Activated T-cell treated with anti-CD3 and anti-CD28 coated beads, Interleukin-2, amount 50 U/mL, for 4 hours (primary cell): Measurements from ENCODE around the gene DAB2IP. TPM values are rescaled to one million over a fixed set of nuclear protein-coding genes. Genes with fewer than 3 reads are reported as not detected.

Experiments
- ATAC-seq, 2 donors: fragments of 200-7000 bp; cut with Tn5 transposase; one replicate each; pipeline ENCODE4 v1.10.0; 2021
- DNase-seq: peaks from one replicate; pipeline ENCODE4 v3.0.0-alpha.2; 2020
- H3K27me3 Mint-ChIP-seq: one replicate; pipeline ENCODE4 v1.8.0; 2021; ENCODE audit warnings: low read depth, mixed read lengths
- H3K36me3 Mint-ChIP-seq: one replicate; pipeline ENCODE4 v1.8.0; 2022; ENCODE audit warnings: mixed read lengths; ENCODE audit not compliant: insufficient read depth
- H3K4me1 Mint-ChIP-seq: one replicate; pipeline ENCODE4 v1.8.0; 2021; ENCODE audit warnings: low read depth, mixed read lengths
- H3K4me3 Mint-ChIP-seq: one replicate; pipeline ENCODE4 v1.8.0; 2021; ENCODE audit warnings: mild to moderate bottlenecking, moderate library complexity, mixed read lengths
- H3K9me3 Mint-ChIP-seq: one replicate; pipeline ENCODE4 v1.8.0; 2021; ENCODE audit warnings: mixed read lengths
- total RNA-seq, 3 donors: library from RNA; stranded (reverse); gene quantifications; one replicate each; pipeline ENCODE4 v1.2.1, GENCODE V29; 2021

Gene DAB2IP
- total RNA-seq, 3 donors from 2014 or later, result 0.14 to 0.24 (median 0.18) TPM

DNA sequence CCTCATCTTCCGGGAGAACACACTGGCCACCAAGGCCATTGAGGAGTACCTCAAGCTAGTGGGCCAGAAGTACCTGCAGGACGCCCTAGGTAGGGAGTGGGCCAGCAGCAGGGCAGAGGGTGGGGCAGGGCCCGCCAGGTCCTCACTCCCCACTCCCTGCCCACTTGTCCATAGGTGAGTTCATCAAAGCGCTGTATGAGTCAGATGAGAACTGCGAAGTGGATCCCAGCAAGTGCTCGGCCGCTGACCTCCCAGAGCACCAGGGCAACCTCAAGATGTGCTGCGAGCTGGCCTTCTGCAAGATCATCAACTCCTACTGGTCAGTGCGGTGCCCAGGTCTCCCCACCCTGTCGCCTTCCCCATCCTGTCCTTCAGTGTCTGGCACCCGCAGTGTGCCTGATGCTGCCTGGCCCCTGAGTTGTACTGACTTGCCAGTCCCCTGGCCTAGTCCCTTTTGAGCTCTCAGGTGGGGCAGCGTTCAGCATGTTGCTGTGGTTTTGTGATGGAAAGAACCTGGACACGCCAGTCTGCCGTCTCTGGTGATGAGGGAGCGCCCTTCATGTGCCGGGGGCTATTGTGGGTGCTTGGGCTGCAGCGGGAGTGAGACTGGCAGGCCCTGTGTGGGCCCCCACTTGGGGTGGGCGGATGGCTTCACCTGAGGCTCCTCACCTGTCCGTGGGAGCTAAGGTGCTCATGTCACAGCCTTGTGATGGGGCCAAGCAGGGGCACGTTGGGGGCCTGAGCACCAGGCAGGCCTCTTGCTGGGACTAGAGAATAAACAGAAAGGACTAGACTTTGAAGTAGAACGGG is 112.3 kb downstream of the DAB2IP start:
- ATAC-seq, result no peak
- no peak overlapping the region for H3K4me3 Mint-ChIP-seq
- no peaks in the 10 kb centered on the region for H3K4me1 Mint-ChIP-seq
- H3K27me3 Mint-ChIP-seq, result no peaks in the 10 kb centered on the region
- H3K9me3 Mint-ChIP-seq, result no peaks in the 10 kb centered on the region
- no peak for DNase-seq
- no peaks in the 10 kb centered on the region for H3K36me3 Mint-ChIP-seq

DNA sequence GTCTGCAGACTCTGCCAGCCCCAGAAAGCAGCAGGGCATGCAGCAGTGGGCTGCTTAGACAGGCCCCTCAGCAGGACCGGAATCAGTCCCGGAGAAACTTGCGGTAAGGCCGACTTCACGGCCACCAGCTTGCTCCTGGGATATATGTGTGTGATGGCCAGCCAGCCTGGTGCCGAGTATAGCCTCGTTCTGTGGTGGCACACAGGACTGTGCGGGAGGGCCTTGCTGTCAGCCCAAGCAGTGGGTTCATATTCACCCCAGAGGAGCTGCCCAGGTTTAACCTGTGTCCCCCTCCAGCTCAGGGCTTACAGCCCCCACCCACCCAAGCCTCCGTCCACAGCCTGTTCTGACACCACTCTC is 112.9 kb downstream of the DAB2IP start:
- H3K4me1 Mint-ChIP-seq, result no peaks in the 10 kb centered on the region
- H3K9me3 Mint-ChIP-seq, result no peaks in the 10 kb centered on the region
- no peaks in the 10 kb centered on the region for H3K36me3 Mint-ChIP-seq
- H3K27me3 Mint-ChIP-seq, result no peaks in the 10 kb centered on the region
- no peak overlapping the region for H3K4me3 Mint-ChIP-seq
- no peak for ATAC-seq
- no peak for DNase-seq

DNA sequence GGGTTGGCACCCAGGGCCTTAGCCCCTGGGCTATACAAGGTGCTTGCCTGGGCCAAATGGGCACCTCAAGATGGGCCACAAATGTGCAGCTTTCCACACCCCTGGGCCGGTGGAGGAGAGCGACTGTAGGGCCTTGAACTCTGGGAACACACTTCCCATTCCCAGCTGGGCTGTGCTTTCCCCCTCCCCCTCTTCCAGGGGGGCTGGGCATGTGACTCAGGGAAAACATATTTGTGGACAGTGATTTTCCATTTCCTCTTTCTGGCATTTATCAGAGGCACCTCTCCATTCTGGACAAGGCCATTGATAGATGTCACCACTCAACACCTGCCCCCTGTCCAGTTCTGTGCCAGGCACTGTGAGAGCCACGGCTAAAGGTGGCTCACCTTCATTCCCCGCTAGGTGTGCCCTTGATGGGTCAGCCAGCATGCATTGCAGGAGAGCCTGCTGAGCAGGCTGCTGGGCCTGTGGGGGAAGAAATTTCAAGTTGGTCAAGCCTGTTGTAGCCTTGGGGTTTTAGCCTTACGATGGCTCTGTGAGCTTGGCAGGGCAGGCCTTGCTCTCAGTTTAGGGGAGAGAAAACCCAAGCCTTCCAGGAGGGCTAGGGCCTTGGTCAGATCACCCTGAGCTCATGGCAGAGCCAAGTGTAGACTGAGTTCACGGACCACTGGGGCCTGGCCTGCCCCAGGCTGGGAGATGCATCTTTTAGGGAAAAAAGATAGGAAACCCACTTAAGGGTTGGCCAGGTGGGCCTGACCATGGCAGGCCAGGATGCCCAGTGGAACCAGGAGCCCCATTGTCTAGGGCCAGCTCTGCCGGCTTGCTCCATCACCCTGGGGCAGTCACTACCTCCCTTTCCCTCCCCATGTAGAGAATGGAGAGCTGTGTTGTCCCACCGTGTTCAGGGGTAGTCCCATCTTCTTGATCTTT is 113.9 kb downstream of the DAB2IP start:
- no peak for ATAC-seq

DNA sequence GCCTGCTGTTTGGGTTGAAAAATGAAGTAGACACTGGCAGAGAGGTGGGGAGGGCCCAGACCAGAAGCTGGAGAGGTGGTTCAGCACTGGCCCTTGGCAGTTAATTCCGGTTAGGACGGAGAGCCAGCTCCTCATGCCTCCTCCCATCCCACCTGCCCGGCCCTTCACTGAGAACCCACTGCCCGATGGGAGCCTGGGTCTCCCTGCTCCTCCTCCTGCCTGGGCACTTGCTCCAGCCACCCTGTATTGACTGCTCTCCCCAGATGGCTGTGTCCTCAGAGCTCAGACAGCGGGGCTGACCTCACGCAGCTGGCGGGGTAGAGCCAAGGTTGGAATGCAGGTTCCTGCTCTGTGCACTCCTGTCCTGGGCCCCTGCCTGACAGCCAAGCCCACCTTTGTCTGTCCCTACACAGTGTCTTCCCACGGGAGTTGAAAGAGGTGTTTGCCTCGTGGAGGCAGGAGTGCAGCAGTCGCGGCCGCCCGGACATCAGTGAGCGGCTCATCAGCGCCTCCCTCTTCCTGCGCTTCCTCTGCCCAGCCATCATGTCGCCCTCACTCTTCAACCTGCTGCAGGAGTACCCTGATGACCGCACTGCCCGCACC is 114.7 kb downstream of the DAB2IP start:
- DNase-seq (no peak), ATAC-seq (no peak)
- H3K9me3 Mint-ChIP-seq, result no peaks in the 10 kb centered on the region
- no peaks in the 10 kb centered on the region for H3K27me3 Mint-ChIP-seq
- H3K4me3 Mint-ChIP-seq, result no peak overlapping the region
- H3K36me3 Mint-ChIP-seq, result no peaks in the 10 kb centered on the region
- no peaks in the 10 kb centered on the region for H3K4me1 Mint-ChIP-seq

More for the DNA sequence above, 113.9 kb downstream of the DAB2IP start:
- no peaks in the 10 kb centered on the region for H3K36me3 Mint-ChIP-seq
- H3K4me3 Mint-ChIP-seq, result no peak overlapping the region
- no peak for DNase-seq
- no peaks in the 10 kb centered on the region for H3K27me3 Mint-ChIP-seq
- H3K4me1 Mint-ChIP-seq, result no peaks in the 10 kb centered on the region
- H3K9me3 Mint-ChIP-seq, result no peaks in the 10 kb centered on the region

DNA sequence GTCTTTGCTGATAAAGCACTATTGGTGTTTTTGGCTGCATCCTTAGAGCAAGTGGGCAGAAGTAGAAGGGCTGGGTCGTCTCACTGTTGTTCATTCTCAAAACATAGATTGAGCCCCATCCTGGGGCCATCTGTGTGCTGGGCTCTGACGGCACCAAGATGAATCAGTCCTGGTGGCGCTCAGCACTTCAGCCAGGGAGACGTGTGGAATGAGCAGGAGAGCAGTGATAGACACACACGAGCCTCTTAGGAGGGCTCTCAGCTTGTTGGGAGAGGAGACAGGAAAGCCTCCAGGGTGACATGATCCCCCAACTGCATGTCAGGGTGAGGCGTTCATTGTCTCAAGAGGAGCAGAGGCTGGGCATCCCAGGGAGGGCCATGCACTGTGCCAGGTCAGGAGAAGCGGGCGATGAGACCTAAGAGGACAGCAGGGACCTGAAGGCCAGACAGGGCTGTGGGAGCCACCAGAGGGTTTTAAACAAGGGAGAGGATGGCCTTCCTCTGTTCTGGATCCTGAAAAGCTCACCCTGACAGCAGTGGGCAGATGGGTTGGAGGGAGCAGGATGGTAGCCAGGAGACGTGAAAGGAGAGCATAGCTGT is 115.8 kb downstream of the DAB2IP start:
- no peak overlapping the region for H3K4me3 Mint-ChIP-seq
- no peak for DNase-seq
- H3K27me3 Mint-ChIP-seq, result no peaks in the 10 kb centered on the region
- no peaks in the 10 kb centered on the region for H3K9me3 Mint-ChIP-seq
- no peaks in the 10 kb centered on the region for H3K36me3 Mint-ChIP-seq
- no peaks in the 10 kb centered on the region for H3K4me1 Mint-ChIP-seq
- no peak for ATAC-seq

DNA sequence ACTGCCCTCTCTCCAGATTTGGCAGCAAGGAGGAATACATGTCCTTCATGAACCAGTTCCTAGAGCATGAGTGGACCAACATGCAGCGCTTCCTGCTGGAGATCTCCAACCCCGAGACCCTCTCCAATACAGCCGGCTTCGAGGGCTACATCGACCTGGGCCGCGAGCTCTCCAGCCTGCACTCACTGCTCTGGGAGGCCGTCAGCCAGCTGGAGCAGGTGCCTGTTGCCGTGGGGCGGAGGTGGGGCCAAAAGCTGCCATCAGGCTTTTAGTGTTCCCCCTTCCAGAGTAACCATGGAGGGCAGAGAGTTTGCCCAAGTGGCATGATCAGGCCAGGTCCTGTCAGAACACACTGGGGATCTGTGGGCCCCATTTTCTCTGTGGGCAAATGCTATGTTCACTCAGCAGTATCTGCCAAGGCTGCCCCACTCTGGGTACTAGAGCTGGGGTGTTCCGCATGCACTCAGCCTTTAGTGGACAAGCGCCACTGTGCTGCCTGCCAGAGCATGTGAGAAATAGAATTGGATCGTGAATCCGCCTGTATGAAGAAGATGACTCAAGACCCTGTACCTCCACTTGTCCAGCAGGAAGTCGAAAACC is 117.1 kb downstream of the DAB2IP start:
- no peaks in the 10 kb centered on the region for H3K9me3 Mint-ChIP-seq
- DNase-seq (no peak), ATAC-seq (no peak)
- H3K4me3 Mint-ChIP-seq, result no peak overlapping the region
- no peaks in the 10 kb centered on the region for H3K36me3 Mint-ChIP-seq
- no peaks in the 10 kb centered on the region for H3K4me1 Mint-ChIP-seq
- H3K27me3 Mint-ChIP-seq, result no peaks in the 10 kb centered on the region

DNA sequence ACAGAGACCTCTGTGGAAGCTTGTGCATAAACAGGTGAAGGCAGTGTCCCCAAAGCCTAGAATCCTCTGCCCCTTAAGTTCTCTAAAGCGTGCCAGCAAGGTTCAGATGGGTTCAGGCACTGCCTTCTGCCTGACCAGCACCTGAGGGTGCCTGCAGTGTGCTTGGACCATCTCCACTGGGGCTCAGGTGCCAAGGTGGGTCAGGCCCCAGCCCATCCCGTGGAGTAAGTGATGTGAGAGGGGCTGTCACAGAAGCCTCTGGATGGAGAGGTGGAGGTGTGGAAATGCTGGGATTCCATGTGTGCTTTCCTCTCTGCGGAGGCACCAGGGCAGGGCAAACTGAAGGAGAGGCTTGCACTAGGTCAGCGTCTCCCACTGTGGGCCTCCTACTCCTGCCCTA is 118.5 kb downstream of the DAB2IP start:
- DNase-seq (no peak), ATAC-seq (no peak)
- H3K4me3 Mint-ChIP-seq, result no peak overlapping the region
- H3K36me3 Mint-ChIP-seq, result no peaks in the 10 kb centered on the region
- H3K4me1 Mint-ChIP-seq, result no peaks in the 10 kb centered on the region
- H3K27me3 Mint-ChIP-seq, result no peaks in the 10 kb centered on the region
- no peaks in the 10 kb centered on the region for H3K9me3 Mint-ChIP-seq

DNA sequence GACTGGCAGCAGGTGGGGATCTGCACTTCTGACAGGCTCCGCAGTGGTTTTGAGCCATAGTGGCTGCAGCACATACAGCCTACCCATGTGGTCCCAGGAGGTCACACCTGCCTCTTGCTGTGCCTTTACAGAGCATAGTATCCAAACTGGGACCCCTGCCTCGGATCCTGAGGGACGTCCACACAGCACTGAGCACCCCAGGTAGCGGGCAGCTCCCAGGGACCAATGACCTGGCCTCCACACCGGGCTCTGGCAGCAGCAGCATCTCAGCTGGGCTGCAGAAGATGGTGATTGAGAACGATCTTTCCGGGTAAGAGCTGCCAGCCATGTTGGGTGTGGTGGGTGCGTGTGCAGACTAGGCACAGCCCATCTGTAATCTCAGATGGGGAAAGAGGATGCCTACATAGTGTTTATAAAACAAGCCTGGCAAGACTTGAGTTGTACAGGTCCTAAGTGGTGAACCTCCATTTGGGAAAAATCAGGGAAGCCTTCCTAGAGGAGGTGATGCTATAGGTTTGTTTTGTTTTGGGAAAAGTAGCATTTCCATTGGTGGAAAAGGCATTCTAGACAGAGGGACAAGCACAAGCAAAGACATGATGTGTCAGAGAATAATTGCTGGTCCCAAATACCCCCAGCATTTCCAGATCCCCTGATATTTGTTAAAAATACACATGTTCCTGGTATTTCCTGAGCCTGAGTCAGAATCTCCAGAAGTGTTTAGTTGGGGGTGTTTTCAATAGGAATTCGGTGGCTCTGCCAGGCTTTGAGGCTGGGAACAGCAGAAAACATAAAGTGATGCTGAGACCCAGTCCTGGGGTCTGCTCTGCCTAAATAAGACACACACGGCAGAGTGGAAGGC is 119.2 kb downstream of the DAB2IP start:
- ATAC-seq (no peak), DNase-seq (no peak)
- Mint-ChIP-seq H3K4me3 (no peak overlapping the region), H3K4me1 (no peaks in the 10 kb centered on the region), H3K27me3 (no peaks in the 10 kb centered on the region), H3K36me3 (no peaks in the 10 kb centered on the region), H3K9me3 (no peaks in the 10 kb centered on the region)

DNA sequence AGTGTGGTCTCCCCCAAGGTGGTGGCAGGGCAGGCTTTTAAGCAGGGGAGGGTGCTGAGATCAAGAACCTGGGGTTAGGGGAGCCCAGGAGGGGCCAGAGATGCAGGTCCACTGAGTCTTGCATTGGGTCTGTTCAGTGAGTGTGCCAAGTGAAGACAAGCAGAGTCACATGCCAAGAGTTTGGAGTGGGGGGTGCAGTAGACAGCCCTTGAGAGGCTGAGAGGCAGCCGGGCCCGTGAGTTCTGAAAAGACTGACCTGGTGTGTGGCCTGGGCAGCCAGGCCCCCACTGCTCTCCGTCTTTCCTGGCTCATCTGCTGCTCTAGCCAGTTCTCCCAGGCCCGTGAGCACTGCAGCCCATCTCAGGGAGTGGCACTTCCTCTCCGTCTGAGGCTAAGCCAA is 120.0 kb downstream of the DAB2IP start:
- Mint-ChIP-seq H3K4me1 (no peaks in the 10 kb centered on the region), H3K4me3 (no peak overlapping the region), H3K27me3 (peaks cover 4% of the 10 kb centered on the region), H3K9me3 (no peaks in the 10 kb centered on the region), H3K36me3 (no peaks in the 10 kb centered on the region)
- no peak for ATAC-seq
- no peak for DNase-seq

DNA sequence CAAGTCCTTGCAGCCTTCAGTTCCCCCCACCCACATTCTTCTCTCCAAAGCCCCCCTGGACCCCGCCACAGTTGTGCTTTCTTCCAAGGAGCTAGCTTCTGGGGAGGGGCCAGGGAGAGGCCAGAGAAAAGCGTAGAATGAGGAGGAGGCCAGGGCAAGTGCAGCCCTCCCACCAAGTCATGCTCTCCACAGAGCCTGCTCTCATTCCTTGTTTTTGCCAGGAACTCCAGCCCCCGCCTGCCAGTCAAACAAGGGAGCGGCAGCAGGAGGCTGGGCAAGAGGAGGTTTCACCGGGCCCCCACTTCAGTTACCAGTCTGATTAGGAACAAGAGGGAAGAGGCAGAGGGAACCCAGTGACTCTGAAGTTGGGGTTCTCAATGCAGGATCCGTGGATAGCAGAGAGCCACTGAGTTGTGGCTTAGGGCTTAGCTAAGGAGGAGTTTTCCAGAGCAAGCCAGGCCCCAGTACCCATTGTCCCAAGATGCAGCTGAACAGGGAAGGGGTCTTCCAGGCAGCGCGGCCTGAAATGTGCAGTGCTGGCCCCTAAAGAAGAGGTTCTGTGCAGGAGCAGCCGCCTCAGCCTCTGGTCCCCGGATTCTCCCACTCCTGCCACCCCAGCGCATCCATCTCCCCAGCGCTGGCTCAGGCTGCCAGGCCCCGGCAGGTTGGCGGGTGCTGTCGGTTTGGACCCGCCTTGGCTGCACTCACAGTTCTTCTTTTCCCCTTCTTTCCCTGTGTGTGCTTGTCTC is 120.6 kb downstream of the DAB2IP start:
- Mint-ChIP-seq H3K27me3 (peaks cover 4% of the 10 kb centered on the region), H3K9me3 (no peaks in the 10 kb centered on the region), H3K4me3 (no peak overlapping the region), H3K36me3 (no peaks in the 10 kb centered on the region), H3K4me1 (no peaks in the 10 kb centered on the region)
- DNase-seq (no peak), ATAC-seq (no peak)

DNA sequence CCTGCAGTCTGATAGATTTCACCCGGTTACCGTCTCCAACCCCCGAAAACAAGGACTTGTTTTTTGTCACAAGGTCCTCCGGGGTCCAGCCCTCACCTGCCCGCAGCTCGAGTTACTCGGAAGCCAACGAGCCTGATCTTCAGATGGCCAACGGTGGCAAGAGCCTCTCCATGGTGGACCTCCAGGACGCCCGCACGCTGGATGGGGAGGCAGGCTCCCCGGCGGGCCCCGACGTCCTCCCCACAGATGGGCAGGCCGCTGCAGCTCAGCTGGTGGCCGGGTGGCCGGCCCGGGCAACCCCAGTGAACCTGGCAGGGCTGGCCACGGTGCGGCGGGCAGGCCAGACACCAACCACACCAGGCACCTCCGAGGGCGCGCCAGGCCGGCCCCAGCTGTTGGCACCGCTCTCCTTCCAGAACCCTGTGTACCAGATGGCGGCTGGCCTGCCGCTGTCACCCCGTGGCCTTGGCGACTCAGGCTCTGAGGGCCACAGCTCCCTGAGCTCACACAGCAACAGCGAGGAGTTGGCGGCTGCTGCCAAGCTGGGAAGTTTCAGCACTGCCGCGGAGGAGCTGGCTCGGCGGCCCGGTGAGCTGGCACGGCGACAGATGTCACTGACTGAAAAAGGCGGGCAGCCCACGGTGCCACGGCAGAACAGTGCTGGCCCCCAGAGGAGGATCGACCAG is 121.3 kb downstream of the DAB2IP start:
- Mint-ChIP-seq H3K9me3 (no peaks in the 10 kb centered on the region), H3K4me3 (no peak overlapping the region)
- ATAC-seq, result no peak

DNA sequence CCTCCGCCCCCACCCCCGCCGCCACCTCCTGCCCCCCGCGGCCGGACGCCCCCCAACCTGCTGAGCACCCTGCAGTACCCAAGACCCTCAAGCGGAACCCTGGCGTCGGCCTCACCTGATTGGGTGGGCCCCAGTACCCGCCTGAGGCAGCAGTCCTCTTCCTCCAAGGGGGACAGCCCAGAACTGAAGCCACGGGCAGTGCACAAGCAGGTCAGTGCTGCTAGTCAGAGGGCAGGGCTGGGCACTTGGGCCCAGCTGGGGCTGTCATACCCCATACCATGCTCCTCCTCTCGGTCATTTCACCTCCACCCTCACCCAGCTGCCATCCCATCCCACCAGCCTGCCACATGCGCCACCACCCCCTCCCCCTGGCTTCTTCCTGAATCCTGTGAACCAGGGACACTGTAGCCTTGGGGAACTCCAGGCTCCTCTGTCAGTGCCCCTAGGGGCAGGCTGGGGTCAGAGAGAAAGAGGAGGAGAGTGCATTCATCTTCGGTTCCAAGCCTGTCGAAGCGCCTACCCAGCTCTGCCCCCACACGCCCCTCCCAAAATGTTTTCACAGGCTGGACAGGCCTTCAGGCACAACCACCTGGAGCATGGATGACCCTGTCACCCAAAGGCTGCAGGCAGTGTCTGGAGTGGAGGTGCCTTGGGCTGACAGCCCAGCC is 122.0 kb downstream of the DAB2IP start:
- Mint-ChIP-seq H3K4me1 (no peaks in the 10 kb centered on the region), H3K9me3 (peaks cover 2% of the 10 kb centered on the region), H3K4me3 (no peak overlapping the region), H3K27me3 (peaks cover 4% of the 10 kb centered on the region), H3K36me3 (no peaks in the 10 kb centered on the region)
- DNase-seq (no peak), ATAC-seq (no peak)

More for the DNA sequence above, 121.3 kb downstream of the DAB2IP start:
- DNase-seq, result no peak
- Mint-ChIP-seq H3K4me1 (no peaks in the 10 kb centered on the region), H3K27me3 (peaks cover 4% of the 10 kb centered on the region), H3K36me3 (no peaks in the 10 kb centered on the region)
